Measurements from ENCODE around the gene KIF4A.
"Not testable (repeated sequence)": the region's sequence is repeated elsewhere in the genome, so short reads cannot be mapped to it uniquely, and the experiment has no call there.

KIF4A gene

GRCh38 chrX:70331161-70331560 is 41.3 kb downstream of the KIF4A start:
- Histone ChIP-seq H3K4me3 (replicated peaks; ENCODE audit: low read depth, low read length) (no peak overlapping the region), H3K36me3 (ENCODE audit: control insufficient read depth, insufficient read depth, low read length) (no peaks in the 10 kb centered on the region), H3K27me3 (replicated peaks; ENCODE audit: control insufficient read depth, insufficient read depth, low read length) (no peaks in the 10 kb centered on the region)
- no peak for DNase-seq (ENCODE audit: extremely low read depth, insufficient read length)
- no peak for TF ChIP-seq CTCF (IDR thresholded peaks at IDR 0.05; ENCODE audit: insufficient read depth, low read length, poor library complexity, severe bottlenecking)

- Histone ChIP-seq H3K27me3 (replicated peaks; ENCODE audit: control insufficient read depth, insufficient read depth, low read length) (no peaks in the 10 kb centered on the region), H3K4me3 (replicated peaks; ENCODE audit: low read depth, low read length) (no peak overlapping the region), H3K36me3 (ENCODE audit: control insufficient read depth, insufficient read depth, low read length) (no peaks in the 10 kb centered on the region)
- DNase-seq (ENCODE audit: extremely low read depth, insufficient read length) = no peak
- no peak for TF ChIP-seq CTCF (IDR thresholded peaks at IDR 0.05; ENCODE audit: insufficient read depth, low read length, poor library complexity, severe bottlenecking)
Observed at GRCh38 chrX:70332600-70332999, 42.7 kb downstream of the KIF4A start.

- TF ChIP-seq CTCF (IDR thresholded peaks at IDR 0.05; ENCODE audit: insufficient read depth, low read length, poor library complexity, severe bottlenecking) = no peak
- Histone ChIP-seq H3K27me3 (replicated peaks; ENCODE audit: control insufficient read depth, insufficient read depth, low read length) (no peaks in the 10 kb centered on the region), H3K4me3 (replicated peaks; ENCODE audit: low read depth, low read length) (no peak overlapping the region), H3K36me3 (ENCODE audit: control insufficient read depth, insufficient read depth, low read length) (no peaks in the 10 kb centered on the region)
- DNase-seq (ENCODE audit: extremely low read depth, insufficient read length) = peak; percentile 9
Observed at GRCh38 chrX:70336767-70337166, 46.9 kb downstream of the KIF4A start.

GRCh38 chrX:70338290-70338689 is 48.4 kb downstream of the KIF4A start:
- no peak for TF ChIP-seq CTCF (IDR thresholded peaks at IDR 0.05; ENCODE audit: insufficient read depth, low read length, poor library complexity, severe bottlenecking)
- no peak for DNase-seq (ENCODE audit: extremely low read depth, insufficient read length)
- no peaks in the 10 kb centered on the region for H3K27me3 ChIP-seq (replicated peaks; ENCODE audit: control insufficient read depth, insufficient read depth, low read length)
- H3K36me3 ChIP-seq (ENCODE audit: control insufficient read depth, insufficient read depth, low read length) = no peaks in the 10 kb centered on the region
- no peak overlapping the region for H3K4me3 ChIP-seq (replicated peaks; ENCODE audit: low read depth, low read length)

- Histone ChIP-seq H3K27me3 (replicated peaks; ENCODE audit: control insufficient read depth, insufficient read depth, low read length) (no peaks in the 10 kb centered on the region), H3K36me3 (ENCODE audit: control insufficient read depth, insufficient read depth, low read length) (no peaks in the 10 kb centered on the region), H3K4me3 (replicated peaks; ENCODE audit: low read depth, low read length) (no peak overlapping the region)
- no peak for DNase-seq (ENCODE audit: extremely low read depth, insufficient read length)
- TF ChIP-seq CTCF (IDR thresholded peaks at IDR 0.05; ENCODE audit: insufficient read depth, low read length, poor library complexity, severe bottlenecking) = no peak
Observed at GRCh38 chrX:70343435-70343834, 53.5 kb downstream of the KIF4A start.

GRCh38 chrX:70346418-70347070 is 56.6 kb downstream of the KIF4A start:
- no peaks in the 10 kb centered on the region for H3K36me3 ChIP-seq (ENCODE audit: control insufficient read depth, insufficient read depth, low read length)
- no peak for TF ChIP-seq CTCF (IDR thresholded peaks at IDR 0.05; ENCODE audit: insufficient read depth, low read length, poor library complexity, severe bottlenecking)

GRCh38 chrX:70348825-70349224 is 58.9 kb downstream of the KIF4A start:
- not testable (repeated sequence) for H3K4me3 ChIP-seq (replicated peaks; ENCODE audit: low read depth, low read length); DNase-seq (ENCODE audit: extremely low read depth, insufficient read length); H3K27me3 ChIP-seq (replicated peaks; ENCODE audit: control insufficient read depth, insufficient read depth, low read length); H3K36me3 ChIP-seq (ENCODE audit: control insufficient read depth, insufficient read depth, low read length)

More at GRCh38 chrX:70346418-70347070, 56.6 kb downstream of the KIF4A start:
- Histone ChIP-seq H3K4me3 (replicated peaks; ENCODE audit: low read depth, low read length) (no peak overlapping the region), H3K27me3 (replicated peaks; ENCODE audit: control insufficient read depth, insufficient read depth, low read length) (no peaks in the 10 kb centered on the region)
- no peak for DNase-seq (ENCODE audit: extremely low read depth, insufficient read length)

- DNase-seq (ENCODE audit: extremely low read depth, insufficient read length); H3K4me3 ChIP-seq (replicated peaks; ENCODE audit: low read depth, low read length); H3K27me3 ChIP-seq (replicated peaks; ENCODE audit: control insufficient read depth, insufficient read depth, low read length); H3K36me3 ChIP-seq (ENCODE audit: control insufficient read depth, insufficient read depth, low read length): not testable (repeated sequence)
Observed at GRCh38 chrX:70349367-70350125, 59.6 kb downstream of the KIF4A start.
